Body of pancreas (tissue), 4 donors: Measurements from ENCODE around the gene ISYNA1.

Experiments
- CTCF ChIP-seq, 7 experiments: fragments of 450-650 bp in 4 of 7; fragments of 200-600 bp in 3 of 7; sonication (generic) in 3 of 7; IDR thresholded peaks; one replicate each; pipeline ENCODE4 v1.5.1; 2016 to 2019; ENCODE audit warnings: antibody characterized with exemption in 7 of 7
- POLR2A ChIP-seq, 3 donors: fragments of 450-650 bp; IDR thresholded peaks; one replicate each; pipeline ENCODE4 v1.6.1; 2016; ENCODE audit warnings: antibody characterized with exemption in 3 of 3, mild to moderate bottlenecking in 2 of 3

GRCh38 chr19:18435842-18436670 lies 1.9 kb downstream of the ISYNA1 start:
- TF ChIP-seq POLR2A (IDR thresholded peaks at IDR 0.05) (no peak), CTCF (IDR thresholded peaks at IDR 0.05) (no peak)
